ENCODE data around the gene KAT14.
"Not testable (repeated sequence)": the region's sequence is repeated elsewhere in the genome, so short reads cannot be mapped to it uniquely, and the experiment has no call there.

KAT14 gene

GRCh38 chr20:18226741-18227140 lies 89.1 kb downstream of the KAT14 start:
- DNase-seq = not testable (repeated sequence)

GRCh38 chr20:18233408-18233943 lies 95.8 kb downstream of the KAT14 start:
- DNase-seq = no peak

Data from COR-L47 (cell line).